ENCODE data around the gene NFIB. TPM values are rescaled to one million over a fixed set of nuclear protein-coding genes. Genes with fewer than 3 reads are reported as not detected.

NFIB gene
- total RNA-seq, 2 donors from 2014 or later, result 5.3 to 14.1 TPM

DNA sequence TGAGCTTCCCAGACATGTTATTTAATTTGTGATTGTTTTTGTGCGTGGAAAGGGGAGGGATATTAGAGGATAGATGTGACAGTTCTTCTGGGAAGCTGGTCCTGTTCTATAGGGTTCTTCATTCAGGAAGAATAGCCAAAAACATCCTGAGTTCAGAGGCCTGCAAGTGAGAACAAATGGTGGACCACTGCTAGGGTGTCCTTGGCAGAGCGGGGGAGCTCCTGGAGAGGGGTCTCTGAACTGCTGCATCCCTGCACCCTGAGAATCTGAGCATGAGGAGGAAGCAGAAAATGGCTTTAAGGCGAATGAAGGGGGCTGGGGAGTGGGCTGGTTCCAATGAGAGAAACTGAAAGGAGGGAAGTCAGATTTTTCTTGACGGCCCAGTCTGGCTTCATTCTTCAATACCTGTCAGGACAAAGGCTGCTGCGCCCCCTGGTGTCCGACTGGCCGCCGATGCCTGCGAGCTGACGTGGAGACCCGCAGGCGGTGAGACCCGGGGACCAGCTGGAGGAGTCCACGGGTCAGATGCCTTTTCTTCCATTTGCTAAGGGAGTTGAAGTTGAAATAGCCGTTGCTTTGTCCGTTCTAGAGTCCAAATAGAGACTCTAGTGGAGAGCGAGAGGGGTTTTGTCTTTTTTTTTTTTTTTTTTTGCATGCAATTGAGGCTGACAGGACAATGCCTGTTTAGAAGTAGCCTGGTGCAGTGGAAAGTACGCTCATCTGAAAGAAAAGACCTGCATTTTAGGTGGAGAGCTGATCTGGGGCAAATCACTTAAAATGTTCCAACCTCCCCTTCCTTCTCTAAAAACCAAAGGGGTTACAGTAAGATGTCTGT lies 39.5 kb upstream of the NFIB start:
- Histone ChIP-seq H3K9ac (ENCODE audit: extremely low read depth, low read length, poor library complexity, severe bottlenecking) (no peak overlapping the region), H3K4me3 (ENCODE audit: low read length) (no peak overlapping the region), H3K4me1 (ENCODE audit: control insufficient read depth, insufficient read depth, low read length) (peaks cover 5% of the 10 kb centered on the region), H3K27me3 (ENCODE audit: control insufficient read depth, insufficient read depth, low read length, poor library complexity, severe bottlenecking) (peaks cover 66% of the 10 kb centered on the region), H3K9me3 (ENCODE audit: control insufficient read depth, low read length) (no peaks in the 10 kb centered on the region), H3K36me3 (ENCODE audit: control insufficient read depth, insufficient read depth, low read length) (no peaks in the 10 kb centered on the region), H3K27ac (ENCODE audit: low read depth, low read length) (no peak overlapping the region)
- Mint-ChIP-seq H3K27ac (no peak overlapping the region), H3K4me3 (no peak overlapping the region), H3K27me3 (ENCODE audit: insufficient read depth) (peaks cover 3% of the 10 kb centered on the region), H3K9me3 (no peaks in the 10 kb centered on the region), H3K36me3 (ENCODE audit: low read depth) (no peaks in the 10 kb centered on the region), H3K4me1 (peaks cover 34% of the 10 kb centered on the region)
- 18 to 33% methylated on average over 3 to 18 of the region's 18 CpGs for WGBS, 2 experiments (ENCODE audit: insufficient coverage in 1 of 2, insufficient read length in 1 of 2)
- DNase-seq, result peak; percentile 99
- TF ChIP-seq, protein P1, sequence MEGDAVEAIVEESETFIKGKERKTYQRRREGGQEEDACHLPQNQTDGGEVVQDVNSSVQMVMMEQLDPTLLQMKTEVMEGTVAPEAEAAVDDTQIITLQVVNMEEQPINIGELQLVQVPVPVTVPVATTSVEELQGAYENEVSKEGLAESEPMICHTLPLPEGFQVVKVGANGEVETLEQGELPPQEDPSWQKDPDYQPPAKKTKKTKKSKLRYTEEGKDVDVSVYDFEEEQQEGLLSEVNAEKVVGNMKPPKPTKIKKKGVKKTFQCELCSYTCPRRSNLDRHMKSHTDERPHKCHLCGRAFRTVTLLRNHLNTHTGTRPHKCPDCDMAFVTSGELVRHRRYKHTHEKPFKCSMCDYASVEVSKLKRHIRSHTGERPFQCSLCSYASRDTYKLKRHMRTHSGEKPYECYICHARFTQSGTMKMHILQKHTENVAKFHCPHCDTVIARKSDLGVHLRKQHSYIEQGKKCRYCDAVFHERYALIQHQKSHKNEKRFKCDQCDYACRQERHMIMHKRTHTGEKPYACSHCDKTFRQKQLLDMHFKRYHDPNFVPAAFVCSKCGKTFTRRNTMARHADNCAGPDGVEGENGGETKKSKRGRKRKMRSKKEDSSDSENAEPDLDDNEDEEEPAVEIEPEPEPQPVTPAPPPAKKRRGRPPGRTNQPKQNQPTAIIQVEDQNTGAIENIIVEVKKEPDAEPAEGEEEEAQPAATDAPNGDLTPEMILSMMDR (conservative IDR thresholded peaks at IDR 0.05), result peak; percentile 96

DNA sequence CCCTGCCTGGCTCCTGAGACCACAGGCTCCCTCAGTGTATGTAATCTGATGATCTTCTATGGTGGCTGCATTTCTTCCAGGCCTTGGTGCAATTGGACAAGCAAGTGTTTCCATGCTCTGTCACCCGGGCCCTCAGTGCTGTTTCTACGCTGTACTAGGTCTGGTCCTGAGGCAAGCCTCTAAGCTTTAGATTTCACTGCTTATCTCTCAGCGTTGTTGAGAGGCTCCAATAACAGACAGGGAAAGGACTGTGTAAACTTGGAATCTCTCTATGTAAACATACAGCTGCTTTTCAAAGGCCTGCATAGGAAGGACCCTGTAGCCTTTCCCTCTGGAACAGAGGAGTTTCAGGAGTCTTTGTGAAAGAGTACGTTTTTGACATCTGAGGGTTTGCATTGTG lies 38.6 kb upstream of the NFIB start:
- peaks cover 76% of the 10 kb centered on the region for H3K27me3 ChIP-seq (ENCODE audit: control insufficient read depth, insufficient read depth, low read length, poor library complexity, severe bottlenecking)
- no peaks in the 10 kb centered on the region for H3K9me3 ChIP-seq (ENCODE audit: control insufficient read depth, low read length)
- Mint-ChIP-seq H3K27me3 (ENCODE audit: insufficient read depth) (peaks cover 3% of the 10 kb centered on the region), H3K4me1 (peaks cover 38% of the 10 kb centered on the region), H3K27ac (no peak overlapping the region), H3K36me3 (ENCODE audit: low read depth) (no peaks in the 10 kb centered on the region), H3K4me3 (no peak overlapping the region), H3K9me3 (no peaks in the 10 kb centered on the region)
- DNase-seq, result no peak
- H3K4me1 ChIP-seq (ENCODE audit: control insufficient read depth, insufficient read depth, low read length), result peaks cover 9% of the 10 kb centered on the region
- H3K9ac ChIP-seq (ENCODE audit: extremely low read depth, low read length, poor library complexity, severe bottlenecking), result no peak overlapping the region
- H3K27ac ChIP-seq (ENCODE audit: low read depth, low read length), result no peak overlapping the region
- H3K36me3 ChIP-seq (ENCODE audit: control insufficient read depth, insufficient read depth, low read length), result no peaks in the 10 kb centered on the region
- WGBS, 2 experiments (ENCODE audit: insufficient coverage in 1 of 2, insufficient read length in 1 of 2), result 80 to 100% methylated on average over 3 to 4 of the region's 4 CpGs
- TF ChIP-seq, protein P1 (conservative IDR thresholded peaks at IDR 0.05), result no peak
- H3K4me3 ChIP-seq (ENCODE audit: low read length), result no peak overlapping the region

DNA sequence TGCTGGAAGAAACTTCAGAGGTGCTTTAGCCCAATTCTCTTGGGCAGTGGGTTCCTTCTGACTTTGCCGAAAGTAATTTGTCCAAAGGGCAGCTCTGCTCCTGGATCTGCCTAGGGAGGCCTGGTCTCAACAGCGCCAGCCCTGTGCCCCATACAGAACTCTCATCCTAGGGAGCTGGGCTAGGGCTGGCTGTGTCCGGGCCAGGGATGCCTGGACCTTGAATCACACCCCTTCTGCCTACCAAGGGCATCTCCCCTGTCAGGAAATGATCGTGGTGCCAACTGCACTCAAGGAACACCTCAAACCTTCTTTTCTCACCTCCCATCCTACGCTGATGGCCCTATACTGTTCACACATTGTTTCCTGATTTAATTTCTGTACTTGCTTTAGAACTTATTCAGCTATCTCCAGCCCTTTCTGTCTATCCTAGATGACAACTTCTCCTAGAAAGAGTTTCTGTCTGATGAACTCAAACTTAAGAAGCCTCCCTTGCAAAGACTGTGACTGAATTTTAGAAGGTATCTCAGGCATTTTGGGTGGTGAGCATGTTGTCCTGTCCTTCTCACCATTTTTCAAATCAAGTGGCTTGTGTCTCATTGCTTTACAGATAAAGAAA lies 37.4 kb upstream of the NFIB start:
- Histone ChIP-seq H3K27ac (ENCODE audit: low read depth, low read length) (no peak overlapping the region), H3K36me3 (ENCODE audit: control insufficient read depth, insufficient read depth, low read length) (no peaks in the 10 kb centered on the region), H3K9ac (ENCODE audit: extremely low read depth, low read length, poor library complexity, severe bottlenecking) (no peak overlapping the region), H3K27me3 (ENCODE audit: control insufficient read depth, insufficient read depth, low read length, poor library complexity, severe bottlenecking) (peaks cover 87% of the 10 kb centered on the region), H3K4me3 (ENCODE audit: low read length) (no peak overlapping the region), H3K9me3 (ENCODE audit: control insufficient read depth, low read length) (no peaks in the 10 kb centered on the region), H3K4me1 (ENCODE audit: control insufficient read depth, insufficient read depth, low read length) (peaks cover 9% of the 10 kb centered on the region)
- DNase-seq, result no peak
- H3K27ac Mint-ChIP-seq, result no peak overlapping the region
- TF ChIP-seq, protein P1 (conservative IDR thresholded peaks at IDR 0.05), result no peak
- H3K4me1 Mint-ChIP-seq, result peaks cover 42% of the 10 kb centered on the region
- H3K27me3 Mint-ChIP-seq (ENCODE audit: insufficient read depth), result peaks cover 3% of the 10 kb centered on the region
- no peak overlapping the region for H3K4me3 Mint-ChIP-seq
- no peaks in the 10 kb centered on the region for H3K9me3 Mint-ChIP-seq
- WGBS, 2 experiments (ENCODE audit: insufficient coverage in 1 of 2, insufficient read length in 1 of 2), result 91 to 92% methylated on average over 4 to 5 of the region's 5 CpGs
- no peaks in the 10 kb centered on the region for H3K36me3 Mint-ChIP-seq (ENCODE audit: low read depth)

Data from endodermal cell (in vitro differentiated cells).